HEK293 (cell line): Measurements from ENCODE around the gene KIF21B.
A peak's percentile ranks its signal among the peaks of the same experiment; 100 is the strongest.

Source experiments
- CTCF ChIA-PET: fragments of 350-600 bp; formaldehyde crosslinking; extraction: SDS; loops from one replicate; lab custom pipeline; 2021; ENCODE audit warnings: antibody characterized with exemption; lab: Yijun Ruan, JAX
- POLR2A ChIA-PET: fragments of 300-600 bp; formaldehyde crosslinking; extraction: SDS; loops from one replicate; lab custom pipeline; 2020; ENCODE audit warnings: antibody characterized with exemption, inconsistent platforms; lab: Yijun Ruan, JAX
- H3K27ac ChIP-seq: fragments of 200-500 bp; sonication (Bioruptor generic); 2 replicates; pipeline ENCODE4 v1.5.1; 2014; ENCODE audit warnings: low read depth, low read length, control low read depth, inconsistent platforms; ENCODE audit errors: extremely low read depth
- H3K36me3 ChIP-seq, 2 experiments: fragments of 200-500 bp in 1 of 2; sonication (Bioruptor generic) in 1 of 2; 1 replicate in 1 of 2; 2 replicates in 1 of 2; pipeline ENCODE4 v1.5.1; 2014 to 2017; ENCODE audit warnings: inconsistent platforms in 2 of 2, low read length in 2 of 2; ENCODE audit not compliant: control insufficient read depth in 2 of 2, insufficient read depth in 1 of 2
- H3K4me1 ChIP-seq: fragments of 200-500 bp; sonication (Bioruptor generic); 2 replicates; pipeline ENCODE4 v1.5.1; 2014; ENCODE audit warnings: mild to moderate bottlenecking, low read length, inconsistent platforms; ENCODE audit not compliant: control insufficient read depth, insufficient read depth
- H3K4me3 ChIP-seq: 2 replicates; pipeline ENCODE4 v1.5.1; 2011; ENCODE audit warnings: low read depth, mild to moderate bottlenecking, control low read depth, low read length, moderate library complexity
- H3K9me3 ChIP-seq: fragments of 200-500 bp; sonication (Bioruptor generic); 2 replicates; pipeline ENCODE4 v1.5.1; 2014; ENCODE audit warnings: low read depth, low read length, inconsistent platforms; ENCODE audit not compliant: control insufficient read depth, insufficient read depth
- GLI4 ChIP-seq: fragments of 450-650 bp; formaldehyde crosslinking; IDR thresholded peaks from 2 replicates; pipeline ENCODE4 v1.5.1; 2016; ENCODE audit warnings: missing biosample characterization, missing genetic modification characterization
- HIC1 ChIP-seq: fragments of 450-650 bp; formaldehyde crosslinking; IDR thresholded peaks from 2 replicates; pipeline ENCODE4 v1.5.1; 2016; ENCODE audit warnings: missing biosample characterization, missing genetic modification characterization
- IKZF3 ChIP-seq: fragments of 450-650 bp; IDR thresholded peaks from 2 replicates; pipeline ENCODE4 v1.5.0; 2018; ENCODE audit warnings: missing biosample characterization, mild to moderate bottlenecking, missing genetic modification characterization, moderate library complexity
- MEIS1 ChIP-seq: sonication (generic); formaldehyde crosslinking; IDR thresholded peaks from 2 replicates; pipeline ENCODE4 v1.8.1; 2022; ENCODE audit warnings: missing genetic modification reagents, mild to moderate bottlenecking, borderline replicate concordance
- SCRT1 ChIP-seq: fragments of 450-650 bp; formaldehyde crosslinking; IDR thresholded peaks from 2 replicates; pipeline ENCODE4 v1.5.1; 2016; ENCODE audit warnings: missing biosample characterization, missing genetic modification characterization, borderline replicate concordance
- ZBTB17 ChIP-seq: fragments of 450-650 bp; formaldehyde crosslinking; IDR thresholded peaks from 2 replicates; pipeline ENCODE4 v1.5.1; 2016; ENCODE audit warnings: missing biosample characterization, missing genetic modification characterization
- ZBTB26 ChIP-seq: fragments of 450-650 bp; formaldehyde crosslinking; optimal IDR thresholded peaks from 2 replicates; pipeline ENCODE3; 2016; ENCODE audit warnings: missing biosample characterization, mild to moderate bottlenecking, missing genetic modification characterization
- ZBTB7A ChIP-seq: fragments of 450-650 bp; formaldehyde crosslinking; IDR thresholded peaks from 2 replicates; pipeline ENCODE4 v1.5.1; 2016; ENCODE audit warnings: low read depth, missing biosample characterization, missing genetic modification characterization
- ZIC2 ChIP-seq: fragments of 450-650 bp; formaldehyde crosslinking; IDR thresholded peaks from 2 replicates; pipeline ENCODE4 v1.5.1; 2016; ENCODE audit warnings: missing biosample characterization, missing genetic modification characterization
- ZNF112 ChIP-seq: fragments of 450-650 bp; formaldehyde crosslinking; IDR thresholded peaks from 2 replicates; pipeline ENCODE4 v1.5.0; 2017; ENCODE audit warnings: missing biosample characterization, missing genetic modification characterization
- ZNF155 ChIP-seq: fragments of 450-650 bp; formaldehyde crosslinking; IDR thresholded peaks from 2 replicates; pipeline ENCODE4 v1.5.1; 2016; ENCODE audit warnings: missing biosample characterization, missing genetic modification characterization
- ZNF16 ChIP-seq: fragments of 450-650 bp; formaldehyde crosslinking; IDR thresholded peaks from 2 replicates; pipeline ENCODE4 v1.5.1; 2016; ENCODE audit warnings: low read depth, missing biosample characterization, missing genetic modification characterization
- ZNF174 ChIP-seq: fragments of 450-650 bp; formaldehyde crosslinking; IDR thresholded peaks from 2 replicates; pipeline ENCODE4 v1.5.0; 2017; ENCODE audit warnings: missing biosample characterization, mild to moderate bottlenecking, missing genetic modification characterization
- ZNF266 ChIP-seq: fragments of 450-650 bp; formaldehyde crosslinking; IDR thresholded peaks from 2 replicates; pipeline ENCODE4 v1.5.1; 2016; ENCODE audit warnings: missing biosample characterization, missing genetic modification characterization, low read depth
- ZNF621 ChIP-seq: fragments of 450-650 bp; formaldehyde crosslinking; IDR thresholded peaks from 2 replicates; pipeline ENCODE4 v1.5.1; 2017; ENCODE audit warnings: missing biosample characterization, missing genetic modification characterization
- ZNF629 ChIP-seq: fragments of 450-650 bp; formaldehyde crosslinking; IDR thresholded peaks from 2 replicates; pipeline ENCODE4 v1.5.1; 2017; ENCODE audit warnings: missing biosample characterization, missing genetic modification characterization
- ZNF645 ChIP-seq: fragments of 450-650 bp; formaldehyde crosslinking; IDR thresholded peaks from 2 replicates; pipeline ENCODE4; 2016; ENCODE audit warnings: missing biosample characterization, missing genetic modification characterization
- ZNF660 ChIP-seq: fragments of 450-650 bp; IDR thresholded peaks from 2 replicates; pipeline ENCODE4 v1.5.1; 2018; ENCODE audit warnings: missing biosample characterization, mild to moderate bottlenecking, missing genetic modification characterization
- ZNF768 ChIP-seq: fragments of 450-650 bp; formaldehyde crosslinking; IDR thresholded peaks from 2 replicates; pipeline ENCODE4 v1.5.1; 2018; ENCODE audit warnings: missing biosample characterization, mild to moderate bottlenecking, missing genetic modification characterization
- ZXDB ChIP-seq: fragments of 450-650 bp; formaldehyde crosslinking; IDR thresholded peaks from 2 replicates; pipeline ENCODE4 v1.5.1; 2016; ENCODE audit warnings: missing biosample characterization, missing genetic modification characterization
- TF ChIP-seq, protein P1 (sequence below): fragments of 450-650 bp; formaldehyde crosslinking; IDR thresholded peaks from 2 replicates; pipeline ENCODE4 v1.5.1; 2016; ENCODE audit warnings: missing biosample characterization, missing genetic modification characterization

The KIF21B gene

DNA sequence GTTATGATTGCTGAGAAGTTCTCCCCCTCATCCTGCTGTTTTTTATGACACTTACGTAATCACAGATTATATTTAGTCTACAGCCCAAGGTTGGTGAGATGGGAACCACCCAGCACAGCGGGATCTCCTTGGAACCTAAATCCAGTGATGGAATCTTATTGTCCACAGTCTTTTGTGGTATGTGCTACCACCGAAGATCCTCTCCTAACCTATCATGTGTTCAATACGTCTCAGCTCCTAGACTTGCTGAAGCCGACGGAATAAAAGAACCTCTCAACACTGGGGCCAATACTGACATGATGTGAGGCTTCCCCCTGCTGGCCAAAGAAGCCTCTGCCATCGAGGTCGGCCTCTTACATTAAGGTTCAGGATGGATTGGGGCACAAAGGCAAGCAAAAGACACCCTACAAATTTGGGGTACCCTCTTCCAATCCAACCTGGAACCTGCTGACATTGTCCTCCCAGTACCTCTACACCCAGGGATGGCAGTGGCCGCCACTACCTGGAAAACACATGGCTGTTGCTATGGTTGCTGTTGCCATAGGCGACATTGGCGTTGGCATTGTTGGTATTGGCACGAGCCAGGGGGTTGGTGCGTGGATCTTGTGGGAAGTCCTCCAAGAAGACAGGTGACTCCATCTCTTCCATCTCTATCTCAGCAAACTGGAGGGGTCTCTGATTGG is 19.4 kb upstream of the KIF21B start (continued):
- TF ChIP-seq GLI4 (tag by site-specific recombination) (no peak), ZNF645 (tag by site-specific recombination) (no peak), ZNF174 (tag by site-specific recombination) (no peak), ZIC2 (tag by site-specific recombination) (peak; percentile 53), ZNF629 (tag by site-specific recombination) (peak; percentile 31; the same call in 1 of the 2 replicates), MEIS1 (CRISPR knock-in tag) (no peak), IKZF3 (0 out of 2 replicates have a peak, but pooled peaks have one; percentile 51), SCRT1 (tag by site-specific recombination) (no peak)
- TF ChIP-seq, protein P1, sequence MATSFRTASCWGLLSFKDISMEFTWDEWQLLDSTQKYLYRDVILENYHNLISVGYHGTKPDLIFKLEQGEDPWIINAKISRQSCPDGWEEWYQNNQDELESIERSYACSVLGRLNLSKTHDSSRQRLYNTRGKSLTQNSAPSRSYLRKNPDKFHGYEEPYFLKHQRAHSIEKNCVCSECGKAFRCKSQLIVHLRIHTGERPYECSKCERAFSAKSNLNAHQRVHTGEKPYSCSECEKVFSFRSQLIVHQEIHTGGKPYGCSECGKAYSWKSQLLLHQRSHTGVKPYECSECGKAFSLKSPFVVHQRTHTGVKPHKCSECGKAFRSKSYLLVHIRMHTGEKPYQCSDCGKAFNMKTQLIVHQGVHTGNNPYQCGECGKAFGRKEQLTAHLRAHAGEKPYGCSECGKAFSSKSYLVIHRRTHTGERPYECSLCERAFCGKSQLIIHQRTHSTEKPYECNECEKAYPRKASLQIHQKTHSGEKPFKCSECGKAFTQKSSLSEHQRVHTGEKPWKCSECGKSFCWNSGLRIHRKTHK (tag by site-specific recombination) = no peak

- TF ChIP-seq ZNF660 (tag by site-specific recombination) = no peak
- no peak for TF ChIP-seq ZNF112
- no peak for TF ChIP-seq ZNF768 (tag by site-specific recombination)
- TF ChIP-seq ZXDB = no peak
- no peak for TF ChIP-seq ZNF155 (tag by site-specific recombination)
- no peak for TF ChIP-seq HIC1 (tag by site-specific recombination)
- no peak for TF ChIP-seq ZNF621
- no peak for TF ChIP-seq ZBTB26 (tag by site-specific recombination)
- no peak for TF ChIP-seq ZNF266 (tag by site-specific recombination)
- no peak for TF ChIP-seq ZNF16 (tag by site-specific recombination)
- TF ChIP-seq ZBTB17 (tag by site-specific recombination) = no peak
- TF ChIP-seq ZBTB7A (tag by site-specific recombination) = no peak
- H3K4me1 ChIP-seq = no peaks in the 10 kb centered on the region
- ChIA-PET CTCF (interaction anchor here (0.7 to 9.4 kb wide), 4 partner anchors 11 to 67 kb away, joined by 5 to 108 read pairs (median 70); partner anchors contain the start of gene KIF21B), POLR2A (no interaction called here)
- H3K4me3 ChIP-seq = no peak overlapping the region
- no peaks in the 10 kb centered on the region for H3K9me3 ChIP-seq
- no peak overlapping the region for H3K27ac ChIP-seq
- no peaks in the 10 kb centered on the region for H3K36me3 ChIP-seq
Observed at GRCh38 chr1:201041011-201041410, 17.5 kb upstream of the KIF21B start.
